Measurements from ENCODE around the gene FAF1. TPM values are rescaled to one million over a fixed set of nuclear protein-coding genes. Genes with fewer than 3 reads are reported as not detected.

Gene FAF1
- total and polyA plus RNA-seq, 2 donors (not counting 3 experiments of a cell fraction or from before 2014, with no cell fraction given) = 9.0 to 57.6 TPM

GRCh38 chr1:50969611-50970508 lies 9.8 kb upstream of the FAF1 start, which contains the start of gene CDKN2C:
Gene CDKN2C, plus strand, starts transcription at chr1:50970245. Its CDS starts 124 bp downstream, at chr1:50970369.
- Histone ChIP-seq H2AFZ (ENCODE audit: low read depth, low read length) (peak within 1 kb of the TSS; percentile 91), H3K79me2 (ENCODE audit: control insufficient read depth, insufficient read depth, low read length) (peaks cover 35% of the 10 kb centered on the region)
- POLR2A ChIA-PET = interaction anchor here (1.0 kb wide), 1 partner anchor 9 kb away, joined by 4 read pairs; the partner anchor contains the start of gene FAF1

More at GRCh38 chr1:50969611-50970508, 9.8 kb upstream of the FAF1 start, which contains the start of gene CDKN2C:
- CTCF ChIA-PET = interaction anchor here (0.7 to 3.8 kb wide), 10 partner anchors 8 to 327 kb away, joined by 3 to 34 read pairs (median 4); partner anchors contain the start of gene FAF1
- H3K36me3 ChIP-seq (ENCODE audit: control insufficient read depth in 2 of 2, extremely low read depth in 1 of 2, insufficient read depth in 2 of 2, low read length in 2 of 2) = no peaks in the 10 kb centered on the region
- peaks cover 26% of the 10 kb centered on the region for H3K4me1 ChIP-seq (ENCODE audit: control insufficient read depth, extremely low read depth, insufficient read depth, low read length)
- no TSS peak for BruUV-seq (replicated peaks)
- TF ChIP-seq CTCF (IDR thresholded peaks at IDR 0.05; ENCODE audit: extremely low read depth in 1 of 2, insufficient read depth in 1 of 2, low read depth in 1 of 2, low read length in 2 of 2) (peak in 1 of 2 donors; percentile 19), MAX (IDR thresholded peaks at IDR 0.05; ENCODE audit: insufficient read depth, insufficient read length) (peak; percentile 37), EZH2 (IDR thresholded peaks at IDR 0.05; ENCODE audit: borderline replicate concordance, low read depth, low read length, severe bottlenecking) (no peak)
- H3K4me2 ChIP-seq (ENCODE audit: insufficient read depth, low read length) = peak within 1 kb of the TSS; percentile 93
- intact Hi-C loops (cut with micrococcal nuclease) (loop anchor here (2.0 to 10.0 kb wide), 5 partner anchors 41 to 325 kb away; no protein-coding TSS in a partner anchor), dilution Hi-C loops (cut with MboI; ENCODE audit: extremely low pct_ligation_motif_present, low sequenced_read_pairs) (no loop called here)
- peak within 1 kb of the TSS; percentile 89 for H3K9ac ChIP-seq (replicated peaks; ENCODE audit: extremely low read depth, insufficient read depth, low read length)
- FAIRE-seq (peak; percentile 8), DNase-seq (ENCODE audit: low read depth, low spot score) (peak; percentile 85)
- H3K27ac ChIP-seq (ENCODE audit: insufficient read depth, low read depth, low read length) = peak within 1 kb of the TSS; percentile 66
- H3K27me3 ChIP-seq (ENCODE audit: control insufficient read depth in 2 of 2, insufficient read depth in 2 of 2, low read length in 2 of 2) = no peaks in the 10 kb centered on the region
- no peaks in the 10 kb centered on the region for H4K20me1 ChIP-seq (replicated peaks; ENCODE audit: control insufficient read depth, extremely low read depth, insufficient read depth, low read length)
- peak within 1 kb of the TSS; percentile 62 to 90 (median 73) for H3K4me3 ChIP-seq (replicated peaks in 1 of 3; ENCODE audit: insufficient read depth in 1 of 3, low read depth in 1 of 3, low read length in 3 of 3)
- H3K9me1 ChIP-seq (replicated peaks; ENCODE audit: control insufficient read depth, extremely low read depth, insufficient read depth, low read length) = no peaks in the 10 kb centered on the region
- H3K9me3 ChIP-seq (replicated peaks; ENCODE audit: control insufficient read depth, insufficient read depth, low read length) = no peaks in the 10 kb centered on the region
